ENCODE data around the gene FAT3. TPM values are rescaled to one million over a fixed set of nuclear protein-coding genes. Genes with fewer than 3 reads are reported as not detected.

The FAT3 gene
- total RNA-seq, 1 experiment from 2014 or later: 0.33 TPM

- in situ Hi-C loops (cut with HindIII; ENCODE audit: low pct_unique_long_range_greater_than_20kb, low sequenced_read_pairs): no loop called here
- intact Hi-C loops (cut with micrococcal nuclease; ENCODE audit: unreplicated experiment): no loop called here
- Histone ChIP-seq H3K4me1 (ENCODE audit: control insufficient read depth, insufficient read depth, low read length) (no peaks in the 10 kb centered on the region), H3K36me3 (ENCODE audit: control insufficient read depth, insufficient read depth, low read length) (no peaks in the 10 kb centered on the region), H3K27ac (ENCODE audit: low read length) (no peak overlapping the region), H3K27me3 (ENCODE audit: control insufficient read depth, insufficient read depth, low read length) (no peaks in the 10 kb centered on the region), H3K9me3 (ENCODE audit: control insufficient read depth, insufficient read depth, low read depth, low read length) (no peaks in the 10 kb centered on the region), H3K4me3 (ENCODE audit: low read depth in 2 of 2, low read length in 2 of 2) (no peak overlapping the region)
- no peak for TF ChIP-seq REST (IDR thresholded peaks at IDR 0.05; ENCODE audit: insufficient read depth in 1 of 2, low read depth in 2 of 2, low read length in 1 of 2)
- no peak for TF ChIP-seq CTCF (IDR thresholded peaks at IDR 0.05)
- no peak for TF ChIP-seq TCF7L2 (IDR thresholded peaks at IDR 0.05; ENCODE audit: low read depth, low read length)
- no peak for TF ChIP-seq POLR2AphosphoS5 (IDR thresholded peaks at IDR 0.05; ENCODE audit: low read depth, low read length)
- no peak for TF ChIP-seq SIN3A (IDR thresholded peaks at IDR 0.05; ENCODE audit: borderline replicate concordance, insufficient read depth, low read depth, low read length)
- CTCF ChIA-PET: no interaction called here
- POLR2A ChIA-PET: no interaction called here
- BruUV-seq (replicated peaks): no TSS peak
- ATAC-seq (no peak), DNase-seq (ENCODE audit: low read depth, low spot score) (no peak)
These were observed 22.0 kb downstream of the FAT3 start for GRCh38 chr11:92246630-92247029.

- ChIA-PET POLR2A (no interaction called here), CTCF (no interaction called here)
- Histone ChIP-seq H3K27me3 (ENCODE audit: control insufficient read depth, insufficient read depth, low read length) (no peaks in the 10 kb centered on the region), H3K4me3 (ENCODE audit: low read depth in 2 of 2, low read length in 2 of 2) (no peak overlapping the region), H3K4me1 (ENCODE audit: control insufficient read depth, insufficient read depth, low read length) (no peaks in the 10 kb centered on the region), H3K36me3 (ENCODE audit: control insufficient read depth, insufficient read depth, low read length) (no peaks in the 10 kb centered on the region), H3K9me3 (ENCODE audit: control insufficient read depth, insufficient read depth, low read depth, low read length) (no peaks in the 10 kb centered on the region), H3K27ac (ENCODE audit: low read length) (no peak overlapping the region)
- ATAC-seq (no peak), DNase-seq (ENCODE audit: low read depth, low spot score) (no peak)
- TF ChIP-seq SIN3A (IDR thresholded peaks at IDR 0.05; ENCODE audit: borderline replicate concordance, insufficient read depth, low read depth, low read length) (no peak), TCF7L2 (IDR thresholded peaks at IDR 0.05; ENCODE audit: low read depth, low read length) (no peak)
- intact Hi-C loops (cut with micrococcal nuclease; ENCODE audit: unreplicated experiment) (no loop called here), in situ Hi-C loops (cut with HindIII; ENCODE audit: low pct_unique_long_range_greater_than_20kb, low sequenced_read_pairs) (no loop called here)
- no TSS peak for BruUV-seq (replicated peaks)
These were observed 24.6 kb downstream of the FAT3 start for GRCh38 chr11:92249156-92249753.

GRCh38 chr11:92251980-92252379, 27.4 kb downstream of the FAT3 start:
- Histone ChIP-seq H3K27ac (ENCODE audit: low read length) (no peak overlapping the region), H3K4me1 (ENCODE audit: control insufficient read depth, insufficient read depth, low read length) (no peaks in the 10 kb centered on the region), H3K4me3 (ENCODE audit: low read depth in 2 of 2, low read length in 2 of 2) (no peak overlapping the region), H3K36me3 (ENCODE audit: control insufficient read depth, insufficient read depth, low read length) (no peaks in the 10 kb centered on the region), H3K27me3 (ENCODE audit: control insufficient read depth, insufficient read depth, low read length) (no peaks in the 10 kb centered on the region), H3K9me3 (ENCODE audit: control insufficient read depth, insufficient read depth, low read depth, low read length) (no peaks in the 10 kb centered on the region)
- DNase-seq (ENCODE audit: low read depth, low spot score) (no peak), ATAC-seq (no peak)
- CTCF ChIA-PET: no interaction called here
- TF ChIP-seq REST (IDR thresholded peaks at IDR 0.05; ENCODE audit: insufficient read depth in 1 of 2, low read depth in 2 of 2, low read length in 1 of 2): no peak
- no peak for TF ChIP-seq POLR2AphosphoS5 (IDR thresholded peaks at IDR 0.05; ENCODE audit: low read depth, low read length)
- TF ChIP-seq CTCF (IDR thresholded peaks at IDR 0.05): no peak
- no peak for TF ChIP-seq TCF7L2 (IDR thresholded peaks at IDR 0.05; ENCODE audit: low read depth, low read length)
- TF ChIP-seq SIN3A (IDR thresholded peaks at IDR 0.05; ENCODE audit: borderline replicate concordance, insufficient read depth, low read depth, low read length): no peak
- no TSS peak for BruUV-seq (replicated peaks)
- intact Hi-C loops (cut with micrococcal nuclease; ENCODE audit: unreplicated experiment): no loop called here
- POLR2A ChIA-PET: no interaction called here
- in situ Hi-C loops (cut with HindIII; ENCODE audit: low pct_unique_long_range_greater_than_20kb, low sequenced_read_pairs): no loop called here
